ENCODE results near the gene CALCOCO2. TPM values are rescaled to one million over a fixed set of nuclear protein-coding genes. Genes with fewer than 3 reads are reported as not detected.
"Not testable (repeated sequence)": the region's sequence is repeated elsewhere in the genome, so short reads cannot be mapped to it uniquely, and the experiment has no call there.

The CALCOCO2 gene
- total RNA-seq, 4 donors from 2014 or later, result 104 to 237 (median 132) TPM

DNA sequence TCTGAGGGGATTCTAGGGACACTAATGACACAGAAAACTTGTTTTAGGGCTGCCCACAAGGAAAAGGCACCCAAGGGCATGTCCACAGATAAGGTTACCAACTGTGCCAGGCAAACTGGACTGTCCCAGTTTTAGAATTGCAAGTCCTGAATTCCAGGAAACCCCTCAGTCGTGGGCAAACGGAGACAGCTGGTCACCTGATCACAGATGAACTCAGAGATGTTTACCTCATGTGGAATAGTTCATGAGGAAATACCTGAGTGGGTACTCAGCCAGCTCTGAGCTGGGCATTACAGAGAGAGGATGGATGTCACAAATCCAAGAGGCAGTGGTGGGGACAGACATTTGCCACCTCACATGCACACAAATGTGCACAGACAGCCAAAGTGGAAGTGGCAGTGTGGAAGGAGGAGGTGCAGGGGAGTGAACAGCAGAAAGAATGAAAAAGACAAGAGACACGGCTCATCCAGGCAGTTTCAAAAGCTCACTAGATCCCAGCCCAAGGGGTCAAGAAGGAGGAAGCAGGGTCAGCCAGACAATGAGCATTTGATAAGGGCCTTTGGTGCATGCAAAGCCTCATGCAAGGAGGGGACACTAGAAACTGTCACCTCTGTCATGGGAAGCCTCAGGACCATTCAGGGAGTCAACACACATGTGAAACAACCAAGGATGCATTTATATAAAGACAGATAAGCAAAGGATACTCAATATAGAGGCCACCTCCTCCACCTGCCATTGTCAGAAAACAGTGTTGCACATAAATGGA is 38.6 kb upstream of the CALCOCO2 start:
- H3K9me3 ChIP-seq, result no peaks in the 10 kb centered on the region
- no peak overlapping the region for H3K4me3 ChIP-seq
- DNase-seq (no peak), ATAC-seq (no peak)
- intact Hi-C loops (cut with DNase I; ENCODE audit: low total_unique reads) (loop anchor here (5.0 kb wide), 1 partner anchor 120 kb away; no protein-coding TSS in a partner anchor), in situ Hi-C loops (cut with MboI; ENCODE audit: low sequenced_read_pairs in 4 of 4) (loop anchor here in 1 of 4 donors (10.0 kb wide), 1 partner anchor 107 kb away; no protein-coding TSS in a partner anchor)
- peaks cover 0 to 18% (median 5%) of the 10 kb centered on the region in 3 donors for H3K27me3 ChIP-seq
- H3K36me3 ChIP-seq, result no peaks in the 10 kb centered on the region
- TF ChIP-seq POLR2A (IDR thresholded peaks at IDR 0.05), result no peak
- TF ChIP-seq, protein P1, sequence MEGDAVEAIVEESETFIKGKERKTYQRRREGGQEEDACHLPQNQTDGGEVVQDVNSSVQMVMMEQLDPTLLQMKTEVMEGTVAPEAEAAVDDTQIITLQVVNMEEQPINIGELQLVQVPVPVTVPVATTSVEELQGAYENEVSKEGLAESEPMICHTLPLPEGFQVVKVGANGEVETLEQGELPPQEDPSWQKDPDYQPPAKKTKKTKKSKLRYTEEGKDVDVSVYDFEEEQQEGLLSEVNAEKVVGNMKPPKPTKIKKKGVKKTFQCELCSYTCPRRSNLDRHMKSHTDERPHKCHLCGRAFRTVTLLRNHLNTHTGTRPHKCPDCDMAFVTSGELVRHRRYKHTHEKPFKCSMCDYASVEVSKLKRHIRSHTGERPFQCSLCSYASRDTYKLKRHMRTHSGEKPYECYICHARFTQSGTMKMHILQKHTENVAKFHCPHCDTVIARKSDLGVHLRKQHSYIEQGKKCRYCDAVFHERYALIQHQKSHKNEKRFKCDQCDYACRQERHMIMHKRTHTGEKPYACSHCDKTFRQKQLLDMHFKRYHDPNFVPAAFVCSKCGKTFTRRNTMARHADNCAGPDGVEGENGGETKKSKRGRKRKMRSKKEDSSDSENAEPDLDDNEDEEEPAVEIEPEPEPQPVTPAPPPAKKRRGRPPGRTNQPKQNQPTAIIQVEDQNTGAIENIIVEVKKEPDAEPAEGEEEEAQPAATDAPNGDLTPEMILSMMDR (IDR thresholded peaks at IDR 0.05 in 4 of 5, conservative IDR thresholded peaks at IDR 0.05 in 1 of 5), result no peak
- no peaks in the 10 kb centered on the region for H3K4me1 ChIP-seq
- H3K27ac ChIP-seq, result no peak overlapping the region

- TF ChIP-seq, protein P1 (IDR thresholded peaks at IDR 0.05 in 4 of 5, conservative IDR thresholded peaks at IDR 0.05 in 1 of 5), result no peak
- no peak for TF ChIP-seq POLR2A (IDR thresholded peaks at IDR 0.05)
- Histone ChIP-seq H3K27ac (no peak overlapping the region), H3K4me3 (no peak overlapping the region), H3K36me3 (no peaks in the 10 kb centered on the region), H3K4me1 (no peaks in the 10 kb centered on the region), H3K27me3 (peaks cover 0 to 16% (median 0%) of the 10 kb centered on the region in 3 donors), H3K9me3 (no peaks in the 10 kb centered on the region)
- intact Hi-C loops (cut with DNase I; ENCODE audit: low total_unique reads) (no loop called here), in situ Hi-C loops (cut with MboI; ENCODE audit: low sequenced_read_pairs in 4 of 4) (loop anchor here in 1 of 4 donors (10.0 kb wide), 1 partner anchor 111 kb away; no protein-coding TSS in a partner anchor)
- ATAC-seq (no peak), DNase-seq (no peak)
These were observed 35.2 kb upstream of the CALCOCO2 start for GRCh38 chr17:48795444-48796162.

GRCh38 chr17:48796163-48796522 is 34.7 kb upstream of the CALCOCO2 start:
- in situ Hi-C loops (cut with MboI; ENCODE audit: low sequenced_read_pairs in 4 of 4), result loop anchor here in 1 of 4 donors (10.0 kb wide), 1 partner anchor 111 kb away; no protein-coding TSS in a partner anchor
- intact Hi-C loops (cut with DNase I; ENCODE audit: low total_unique reads); H3K4me3 ChIP-seq; H3K4me1 ChIP-seq; DNase-seq; ATAC-seq; H3K36me3 ChIP-seq; H3K27ac ChIP-seq; H3K9me3 ChIP-seq: not testable (repeated sequence)
- H3K27me3 ChIP-seq, result peaks cover 0 to 12% (median 0%) of the 10 kb centered on the region in 3 donors

DNA sequence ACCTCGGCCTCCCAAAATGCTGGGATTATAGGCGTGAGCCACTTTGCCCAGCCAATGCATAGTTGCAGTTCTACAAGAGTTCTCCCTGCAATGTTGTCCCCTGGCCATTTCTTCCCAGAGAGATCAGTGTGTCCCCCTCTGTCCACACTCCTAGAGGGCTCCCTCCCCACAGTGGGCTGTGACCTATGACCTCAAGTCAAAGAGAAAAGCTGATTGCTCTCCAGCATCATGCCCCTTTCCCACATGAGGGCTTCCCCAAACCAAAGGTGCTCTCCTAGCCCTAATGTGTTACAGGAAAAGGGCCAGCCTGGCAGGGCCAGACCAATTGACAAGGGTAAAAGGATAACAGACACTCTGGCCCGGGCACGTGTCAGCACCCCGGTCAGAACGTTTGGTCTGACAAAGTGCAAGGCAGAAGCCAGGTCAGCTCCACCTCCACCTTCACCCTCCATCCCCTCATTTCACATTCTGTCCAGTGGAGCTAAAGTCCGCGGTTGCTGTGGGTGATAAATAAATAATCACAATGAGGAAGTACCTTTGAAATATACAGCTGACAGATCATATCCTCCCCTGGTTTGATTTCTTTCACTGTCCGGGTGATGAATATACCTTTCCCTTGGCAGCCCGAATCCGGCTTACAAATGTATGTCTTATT is 31.6 kb upstream of the CALCOCO2 start:
- no peak for TF ChIP-seq POLR2A (IDR thresholded peaks at IDR 0.05)
- TF ChIP-seq, protein P1 (IDR thresholded peaks at IDR 0.05 in 4 of 5, conservative IDR thresholded peaks at IDR 0.05 in 1 of 5), result no peak
- no peaks in the 10 kb centered on the region for H3K9me3 ChIP-seq
- H3K4me1 ChIP-seq, result no peaks in the 10 kb centered on the region
- peaks cover 0 to 9% (median 0%) of the 10 kb centered on the region in 3 donors for H3K27me3 ChIP-seq
- DNase-seq, result no peak
- in situ Hi-C loops (cut with MboI; ENCODE audit: low sequenced_read_pairs in 4 of 4) (loop anchor here in 1 of 4 donors (10.0 kb wide), 1 partner anchor 114 kb away; no protein-coding TSS in a partner anchor), intact Hi-C loops (cut with DNase I; ENCODE audit: low total_unique reads) (no loop called here)
- no peak overlapping the region for H3K4me3 ChIP-seq
- no peak for ATAC-seq
- no peaks in the 10 kb centered on the region for H3K36me3 ChIP-seq
- no peak overlapping the region for H3K27ac ChIP-seq

Measured in gastrocnemius medialis (tissue), 4 donors.